ENCODE data around the gene WWOX.

The WWOX gene

DNA sequence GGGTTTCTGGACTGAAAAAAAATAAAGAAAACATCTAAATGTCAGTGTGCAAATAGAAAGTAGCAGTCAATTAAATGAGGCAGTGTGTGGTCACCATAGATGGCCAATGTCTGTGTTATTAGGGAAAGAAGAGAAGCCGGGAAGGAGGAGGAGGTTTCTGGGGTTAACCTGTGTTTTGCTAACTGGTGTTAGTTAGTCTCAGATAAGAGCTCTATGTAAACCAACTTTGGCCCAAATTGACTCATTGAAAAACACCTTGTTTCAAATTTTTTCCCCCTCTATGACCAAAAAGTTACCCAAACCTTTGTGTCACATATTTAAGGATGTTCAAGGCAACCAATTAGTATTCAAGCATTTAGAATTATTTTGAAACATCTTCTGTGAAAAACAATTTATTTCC lies 970.2 kb downstream of the WWOX start:
- DNase-seq (ENCODE audit: low read depth, low spot score): no peak
- TF ChIP-seq, protein P1, sequence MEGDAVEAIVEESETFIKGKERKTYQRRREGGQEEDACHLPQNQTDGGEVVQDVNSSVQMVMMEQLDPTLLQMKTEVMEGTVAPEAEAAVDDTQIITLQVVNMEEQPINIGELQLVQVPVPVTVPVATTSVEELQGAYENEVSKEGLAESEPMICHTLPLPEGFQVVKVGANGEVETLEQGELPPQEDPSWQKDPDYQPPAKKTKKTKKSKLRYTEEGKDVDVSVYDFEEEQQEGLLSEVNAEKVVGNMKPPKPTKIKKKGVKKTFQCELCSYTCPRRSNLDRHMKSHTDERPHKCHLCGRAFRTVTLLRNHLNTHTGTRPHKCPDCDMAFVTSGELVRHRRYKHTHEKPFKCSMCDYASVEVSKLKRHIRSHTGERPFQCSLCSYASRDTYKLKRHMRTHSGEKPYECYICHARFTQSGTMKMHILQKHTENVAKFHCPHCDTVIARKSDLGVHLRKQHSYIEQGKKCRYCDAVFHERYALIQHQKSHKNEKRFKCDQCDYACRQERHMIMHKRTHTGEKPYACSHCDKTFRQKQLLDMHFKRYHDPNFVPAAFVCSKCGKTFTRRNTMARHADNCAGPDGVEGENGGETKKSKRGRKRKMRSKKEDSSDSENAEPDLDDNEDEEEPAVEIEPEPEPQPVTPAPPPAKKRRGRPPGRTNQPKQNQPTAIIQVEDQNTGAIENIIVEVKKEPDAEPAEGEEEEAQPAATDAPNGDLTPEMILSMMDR (IDR thresholded peaks at IDR 0.05; ENCODE audit: insufficient read depth, low read length, missing control alignments): no peak
- no peak overlapping the region for H3K4me3 ChIP-seq (ENCODE audit: low read depth, low read length)
- POLR2A ChIA-PET: no interaction called here
- CTCF ChIA-PET: no interaction called here

- CTCF ChIA-PET: no interaction called here
- no peak overlapping the region for H3K4me3 ChIP-seq (ENCODE audit: low read depth, low read length)
Measured at GRCh38 chr16:79071424-79071823, 972.0 kb downstream of the WWOX start.

GRCh38 chr16:79072517-79072916 lies 973.1 kb downstream of the WWOX start:
- DNase-seq (ENCODE audit: low read depth, low spot score): no peak
- H3K4me3 ChIP-seq (ENCODE audit: low read depth, low read length): no peak overlapping the region
- ChIA-PET POLR2A (no interaction called here), CTCF (no interaction called here)
- TF ChIP-seq, protein P1 (IDR thresholded peaks at IDR 0.05; ENCODE audit: insufficient read depth, low read length, missing control alignments): no peak

More at GRCh38 chr16:79071424-79071823, 972.0 kb downstream of the WWOX start:
- TF ChIP-seq, protein P1 (IDR thresholded peaks at IDR 0.05; ENCODE audit: insufficient read depth, low read length, missing control alignments): no peak
- POLR2A ChIA-PET: no interaction called here
- DNase-seq (ENCODE audit: low read depth, low spot score): no peak

DNA sequence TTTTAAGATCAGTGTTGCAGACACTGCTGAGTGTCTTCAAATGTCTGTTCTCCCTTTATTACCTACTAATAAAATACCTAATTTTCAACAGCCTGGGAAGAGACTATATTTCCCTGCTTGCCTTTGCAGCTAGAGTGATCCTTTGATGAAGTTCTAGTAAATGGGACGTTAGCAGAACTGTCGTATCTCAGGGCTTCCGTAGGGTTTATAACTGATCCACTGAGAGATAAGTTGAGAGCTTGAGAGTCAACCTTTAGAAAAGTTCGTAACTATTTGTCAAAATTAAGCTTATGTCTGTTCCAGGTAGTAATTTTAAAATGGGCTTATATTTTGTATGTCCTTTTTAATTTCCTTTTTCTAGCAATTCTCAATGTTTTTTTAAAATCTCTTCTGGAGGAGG lies 974.1 kb downstream of the WWOX start:
- CTCF ChIA-PET: no interaction called here

GRCh38 chr16:79074541-79074940 lies 975.1 kb downstream of the WWOX start:
- CTCF ChIA-PET: no interaction called here
- no peak overlapping the region for H3K4me3 ChIP-seq (ENCODE audit: low read depth, low read length)
- TF ChIP-seq, protein P1 (IDR thresholded peaks at IDR 0.05; ENCODE audit: insufficient read depth, low read length, missing control alignments): no peak
- POLR2A ChIA-PET: no interaction called here
- DNase-seq (ENCODE audit: low read depth, low spot score): no peak

More for the DNA sequence above, 974.1 kb downstream of the WWOX start:
- H3K4me3 ChIP-seq (ENCODE audit: low read depth, low read length): no peak overlapping the region
- TF ChIP-seq, protein P1 (IDR thresholded peaks at IDR 0.05; ENCODE audit: insufficient read depth, low read length, missing control alignments): no peak
- POLR2A ChIA-PET: no interaction called here
- DNase-seq (ENCODE audit: low read depth, low spot score): no peak

DNA sequence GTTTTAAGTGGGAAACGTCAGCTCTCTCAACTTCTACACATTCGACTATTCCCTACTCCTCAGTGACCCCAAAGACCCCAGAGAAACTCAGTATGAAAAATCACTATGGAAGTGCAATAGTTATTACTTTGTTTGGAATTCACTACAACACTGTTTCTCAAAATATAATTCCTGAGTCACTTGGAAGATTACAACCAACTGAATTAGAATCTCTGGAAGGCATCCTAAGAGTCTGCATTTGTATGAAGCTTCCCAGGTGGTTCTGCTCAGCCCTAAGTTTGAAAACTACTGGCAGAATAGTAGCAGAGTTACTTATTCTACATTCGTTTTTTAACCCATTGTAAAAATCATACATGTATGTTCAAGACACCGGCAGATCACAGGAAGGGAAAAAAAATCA lies 975.5 kb downstream of the WWOX start:
- DNase-seq (ENCODE audit: low read depth, low spot score): no peak
- ChIA-PET POLR2A (no interaction called here), CTCF (no interaction called here)
- H3K4me3 ChIP-seq (ENCODE audit: low read depth, low read length): no peak overlapping the region
- TF ChIP-seq, protein P1 (IDR thresholded peaks at IDR 0.05; ENCODE audit: insufficient read depth, low read length, missing control alignments): no peak

Data from AG04449 (cell line).